Stimulated activated naive CD8-positive, alpha-beta T cell treated with anti-CD3 and anti-CD28 coated beads, Interleukin-15, amount 100 ng/mL, for 72 hours (primary cell): Measurements from ENCODE around the gene PDE4D.
A peak's percentile ranks its signal among the peaks of the same experiment; 100 is the strongest.
"Not testable (repeated sequence)": the region's sequence is repeated elsewhere in the genome, so short reads cannot be mapped to it uniquely, and the experiment has no call there.

Source experiments
- ATAC-seq: fragments of 150-1000 bp; cut with Tn5 transposase; 2 replicates; pipeline ENCODE4 v1.10.0; 2021; ENCODE audit warnings: mild to moderate bottlenecking, moderate library complexity
- DNase-seq, 2 donors: peaks; one replicate each; pipeline ENCODE4 v3.0.0; 2021 to 2022
- H3K27ac Mint-ChIP-seq, 2 donors: one replicate each; pipeline ENCODE4 v1.8.0; 2022; ENCODE audit warnings: mild to moderate bottlenecking in 2 of 2, mixed read lengths in 2 of 2, moderate library complexity in 2 of 2
- H3K27me3 Mint-ChIP-seq: one replicate; pipeline ENCODE4 v1.8.0; 2022; ENCODE audit warnings: mixed read lengths
- H3K4me1 Mint-ChIP-seq: one replicate; pipeline ENCODE4 v1.8.0; 2022; ENCODE audit warnings: mild to moderate bottlenecking, mixed read lengths
- H3K4me3 Mint-ChIP-seq, 2 donors: one replicate each; pipeline ENCODE4 v1.8.0; 2022; ENCODE audit warnings: mild to moderate bottlenecking in 2 of 2, mixed read lengths in 2 of 2, moderate library complexity in 1 of 2
- H3K9me3 Mint-ChIP-seq, 2 donors: one replicate each; pipeline ENCODE4 v1.8.0; 2022; ENCODE audit warnings: mixed read lengths in 2 of 2

PDE4D gene

DNA sequence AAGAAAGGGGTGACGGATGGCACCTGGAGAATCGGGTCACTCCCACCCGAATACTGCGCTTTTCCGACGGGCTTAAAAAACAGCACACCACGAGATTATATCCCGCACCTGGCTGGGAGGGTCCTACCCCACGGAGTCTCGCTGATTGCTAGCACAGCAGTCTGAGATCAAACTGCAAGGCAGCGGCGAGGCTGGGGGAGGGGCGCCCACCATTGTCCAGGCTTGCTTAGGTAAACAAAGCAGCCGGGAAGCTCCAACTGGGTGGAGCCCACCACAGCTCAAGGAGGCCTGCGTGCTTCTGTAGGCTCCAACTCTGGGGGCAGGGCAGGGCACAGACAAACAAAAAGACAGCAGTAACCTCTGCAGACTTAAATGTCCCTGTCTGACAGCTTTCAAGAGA lies 498.6 kb downstream of the PDE4D start:
- not testable (repeated sequence) for H3K4me1 Mint-ChIP-seq, H3K27ac Mint-ChIP-seq, DNase-seq, H3K9me3 Mint-ChIP-seq, ATAC-seq, H3K4me3 Mint-ChIP-seq, H3K27me3 Mint-ChIP-seq

DNA sequence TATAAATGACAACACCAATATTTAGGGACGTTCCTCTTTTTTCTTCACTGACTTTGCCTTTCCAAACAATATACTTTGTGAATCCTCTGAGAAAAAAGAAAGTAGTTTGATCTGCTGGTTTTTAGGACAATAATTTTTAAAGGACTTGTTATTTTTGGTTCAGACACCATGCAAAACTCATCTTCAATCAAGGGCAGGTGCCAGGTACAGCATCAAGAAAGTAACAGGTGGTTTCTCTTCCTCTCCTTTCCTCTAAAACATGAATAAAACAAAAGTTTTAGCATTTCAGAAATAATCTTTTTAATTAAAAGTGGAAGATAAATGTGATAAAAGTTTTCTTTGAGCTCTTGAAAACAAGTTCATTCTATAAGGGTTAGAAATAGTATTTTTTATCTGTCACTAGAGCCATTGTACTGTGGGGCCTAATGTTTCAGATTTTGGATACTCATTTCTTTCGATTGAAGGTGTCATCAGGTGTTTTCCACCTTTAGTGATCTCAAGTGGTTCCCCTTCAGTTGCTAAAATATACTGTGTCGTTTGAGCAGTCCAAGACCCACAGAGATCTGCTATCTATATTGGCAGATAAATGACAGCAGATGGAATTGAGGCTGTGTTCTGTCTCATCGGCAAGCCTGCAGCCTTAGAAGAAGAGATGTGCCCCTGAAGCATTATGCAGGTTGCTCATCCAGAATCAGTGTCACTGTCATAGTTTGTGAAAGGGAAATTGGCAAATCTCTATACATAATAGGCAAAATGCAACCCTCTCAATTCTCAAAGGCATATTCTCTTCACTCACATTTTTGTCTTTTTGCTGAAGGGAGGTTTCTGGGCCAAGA lies 499.7 kb downstream of the PDE4D start:
- no peak overlapping the region for H3K4me3 Mint-ChIP-seq
- no peak for DNase-seq
- peaks cover 8% of the 10 kb centered on the region for H3K27me3 Mint-ChIP-seq
- no peak overlapping the region for H3K27ac Mint-ChIP-seq
- no peaks in the 10 kb centered on the region for H3K4me1 Mint-ChIP-seq
- no peak for ATAC-seq
- H3K9me3 Mint-ChIP-seq: no peaks in the 10 kb centered on the region

- ATAC-seq (no peak), DNase-seq (no peak)
- Mint-ChIP-seq H3K4me3 (no peak overlapping the region), H3K27me3 (peaks cover 8% of the 10 kb centered on the region), H3K4me1 (no peaks in the 10 kb centered on the region), H3K9me3 (no peaks in the 10 kb centered on the region), H3K27ac (peak overlapping the region in 1 of 2 donors; percentile 3)
Measured at GRCh38 chr5:59391576-59391975, 501.9 kb downstream of the PDE4D start.

GRCh38 chr5:59390989-59391388 lies 502.5 kb downstream of the PDE4D start:
- H3K9me3 Mint-ChIP-seq: no peaks in the 10 kb centered on the region
- H3K4me3 Mint-ChIP-seq: no peak overlapping the region
- peaks cover 8% of the 10 kb centered on the region for H3K27me3 Mint-ChIP-seq
- H3K4me1 Mint-ChIP-seq: no peaks in the 10 kb centered on the region
- DNase-seq (no peak), ATAC-seq (no peak)
- no peak overlapping the region for H3K27ac Mint-ChIP-seq

GRCh38 chr5:59390074-59390659 lies 503.4 kb downstream of the PDE4D start:
- H3K9me3 Mint-ChIP-seq: no peaks in the 10 kb centered on the region
- DNase-seq (no peak), ATAC-seq (no peak)
- H3K27ac Mint-ChIP-seq: no peak overlapping the region
- H3K4me3 Mint-ChIP-seq: no peak overlapping the region
- H3K4me1 Mint-ChIP-seq: no peaks in the 10 kb centered on the region
- H3K27me3 Mint-ChIP-seq: peaks cover 8% of the 10 kb centered on the region

- H3K9me3 Mint-ChIP-seq: no peaks in the 10 kb centered on the region
- no peak overlapping the region for H3K27ac Mint-ChIP-seq
- ATAC-seq (no peak), DNase-seq (no peak)
- peaks cover 8% of the 10 kb centered on the region for H3K27me3 Mint-ChIP-seq
- H3K4me3 Mint-ChIP-seq: no peak overlapping the region
- H3K4me1 Mint-ChIP-seq: no peaks in the 10 kb centered on the region
Measured at GRCh38 chr5:59387127-59387526, 506.4 kb downstream of the PDE4D start.

GRCh38 chr5:59385700-59386099 lies 507.8 kb downstream of the PDE4D start:
- Mint-ChIP-seq H3K4me1 (no peaks in the 10 kb centered on the region), H3K27ac (no peak overlapping the region), H3K27me3 (peaks cover 8% of the 10 kb centered on the region), H3K9me3 (no peaks in the 10 kb centered on the region), H3K4me3 (no peak overlapping the region)
- ATAC-seq (no peak), DNase-seq (no peak)

GRCh38 chr5:59380350-59380951 lies 513.1 kb downstream of the PDE4D start:
- no peaks in the 10 kb centered on the region for H3K27me3 Mint-ChIP-seq
- ATAC-seq: peak; percentile 97
- peak; percentile 41 for DNase-seq
- no peak overlapping the region for H3K27ac Mint-ChIP-seq
- H3K4me3 Mint-ChIP-seq: no peak overlapping the region
- H3K4me1 Mint-ChIP-seq: peaks cover 7% of the 10 kb centered on the region
- H3K9me3 Mint-ChIP-seq: peaks cover 0 to 4% of the 10 kb centered on the region in 2 donors

GRCh38 chr5:59374036-59374435 lies 519.5 kb downstream of the PDE4D start:
- peaks cover 7 to 26% of the 10 kb centered on the region in 2 donors for H3K9me3 Mint-ChIP-seq
- peaks cover 22% of the 10 kb centered on the region for H3K27me3 Mint-ChIP-seq
- not testable (repeated sequence) for H3K4me3 Mint-ChIP-seq, ATAC-seq, H3K27ac Mint-ChIP-seq, H3K4me1 Mint-ChIP-seq, DNase-seq

DNA sequence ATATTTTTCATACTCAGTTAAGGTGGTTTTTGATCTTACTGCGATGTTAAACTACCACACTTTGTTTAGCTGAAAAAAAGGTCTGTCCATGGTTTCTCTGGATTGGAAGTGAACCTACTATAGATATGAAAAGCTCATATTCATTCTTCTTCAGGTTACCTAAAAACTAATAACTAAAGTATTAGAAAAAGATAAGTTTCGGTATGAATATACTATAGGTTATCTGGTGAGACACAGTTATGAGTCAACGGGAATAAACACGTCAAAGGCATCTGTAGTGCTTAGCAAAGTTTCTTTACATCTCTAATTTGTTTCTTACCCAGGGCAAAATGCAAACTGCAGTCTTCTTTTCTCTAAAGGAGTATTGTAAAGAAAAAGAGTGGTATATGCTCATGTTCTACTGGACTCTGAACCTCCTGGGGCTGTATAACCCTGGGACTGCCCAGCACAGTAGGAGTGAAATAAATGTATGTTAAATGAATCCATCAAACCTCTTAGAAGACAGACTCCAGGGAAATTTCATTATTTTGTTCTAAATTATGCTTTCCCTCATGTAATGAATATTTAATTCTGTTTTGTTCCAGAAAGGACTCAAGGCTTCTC lies 521.9 kb downstream of the PDE4D start:
- Mint-ChIP-seq H3K4me3 (no peak overlapping the region), H3K27me3 (peaks cover 22% of the 10 kb centered on the region), H3K4me1 (no peaks in the 10 kb centered on the region), H3K9me3 (peaks cover 7 to 26% of the 10 kb centered on the region in 2 donors), H3K27ac (no peak overlapping the region)
- DNase-seq (no peak), ATAC-seq (no peak)

GRCh38 chr5:59368951-59369350 lies 524.6 kb downstream of the PDE4D start:
- peaks cover 4 to 8% of the 10 kb centered on the region in 2 donors for H3K9me3 Mint-ChIP-seq

DNA sequence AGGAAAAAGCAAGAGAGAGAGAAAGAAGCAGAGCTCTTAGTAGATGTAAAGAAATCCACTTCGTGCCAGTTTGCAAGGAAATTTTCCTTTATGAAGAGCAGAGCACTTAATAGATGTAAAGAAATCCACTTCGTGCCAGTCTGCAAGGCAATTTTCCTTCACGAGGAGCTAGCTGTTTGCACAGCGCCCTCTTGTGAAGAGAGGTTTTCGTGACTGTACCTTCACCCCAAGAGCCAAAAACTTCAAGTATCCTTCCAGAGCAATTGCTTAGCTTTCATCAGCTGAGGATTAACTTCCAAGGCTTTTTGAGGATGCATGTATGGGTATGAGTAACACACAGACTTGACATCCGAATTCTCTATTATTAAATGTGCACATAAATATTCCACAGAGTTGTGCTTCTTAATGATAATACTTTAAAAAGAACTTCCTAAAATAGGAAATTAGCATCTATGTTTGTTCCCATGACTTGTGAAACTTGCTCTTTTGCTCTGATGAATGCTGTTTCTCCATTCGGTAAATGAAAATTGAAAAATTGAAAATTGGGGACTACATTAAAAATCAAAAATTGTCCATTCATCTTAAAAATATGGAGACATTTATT lies 525.6 kb downstream of the PDE4D start:
- Mint-ChIP-seq H3K27ac (no peak overlapping the region), H3K4me3 (no peak overlapping the region), H3K4me1 (no peaks in the 10 kb centered on the region), H3K27me3 (peaks cover 11% of the 10 kb centered on the region), H3K9me3 (no peaks in the 10 kb centered on the region)
- DNase-seq: peak; percentile 33 to 35
- peak; percentile 53 for ATAC-seq

More at GRCh38 chr5:59368951-59369350, 524.6 kb downstream of the PDE4D start:
- Mint-ChIP-seq H3K4me3 (no peak overlapping the region), H3K27me3 (peaks cover 10% of the 10 kb centered on the region), H3K27ac (no peak overlapping the region), H3K4me1 (no peaks in the 10 kb centered on the region)
- DNase-seq (no peak), ATAC-seq (no peak)

DNA sequence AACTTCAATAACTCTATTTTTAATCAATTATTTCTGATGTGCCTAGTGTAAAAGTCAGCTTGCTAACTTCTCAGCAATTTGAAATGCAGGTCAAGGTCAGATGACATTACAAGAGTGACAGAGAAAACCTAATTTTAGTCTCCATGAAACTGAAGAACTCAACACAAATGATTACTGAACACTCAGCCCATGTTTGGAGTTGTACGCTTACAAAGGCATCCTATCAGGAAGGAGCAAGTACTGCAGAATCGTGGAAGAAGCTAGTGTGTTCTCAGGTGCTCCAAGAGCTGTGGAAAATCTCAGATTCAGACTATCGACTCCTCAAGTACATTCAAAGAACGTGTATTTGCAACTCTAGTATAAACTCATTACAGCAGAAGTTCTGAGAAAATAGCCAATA lies 526.7 kb downstream of the PDE4D start:
- no peak for DNase-seq
- no peak for ATAC-seq
- peaks cover 15% of the 10 kb centered on the region for H3K27me3 Mint-ChIP-seq

DNA sequence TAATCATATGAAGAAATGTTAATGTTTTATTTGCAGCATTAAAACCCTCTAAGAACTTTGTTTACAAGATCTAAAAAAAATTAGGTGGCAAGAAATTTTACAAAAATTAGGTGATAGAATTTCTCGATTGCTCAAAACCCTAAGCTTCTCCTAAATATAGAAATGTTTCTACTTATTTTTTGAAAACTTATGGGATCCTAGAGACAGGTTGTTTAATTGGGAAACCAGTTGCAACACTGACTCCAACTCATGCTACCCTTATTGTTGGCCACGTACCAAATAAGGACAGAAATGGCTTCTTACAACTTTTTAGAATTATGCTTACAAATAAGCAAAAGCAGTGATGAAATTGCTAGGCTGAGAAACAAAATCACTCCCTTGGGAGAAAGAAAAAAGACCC lies 531.1 kb downstream of the PDE4D start:
- no peak for ATAC-seq
- no peak overlapping the region for H3K27ac Mint-ChIP-seq
- H3K9me3 Mint-ChIP-seq: no peaks in the 10 kb centered on the region
- H3K27me3 Mint-ChIP-seq: peaks cover 27% of the 10 kb centered on the region
- no peaks in the 10 kb centered on the region for H3K4me1 Mint-ChIP-seq
- DNase-seq: no peak
- H3K4me3 Mint-ChIP-seq: no peak overlapping the region

More for the DNA sequence above, 526.7 kb downstream of the PDE4D start:
- Mint-ChIP-seq H3K27ac (no peak overlapping the region), H3K4me3 (no peak overlapping the region), H3K9me3 (no peaks in the 10 kb centered on the region), H3K4me1 (no peaks in the 10 kb centered on the region)

DNA sequence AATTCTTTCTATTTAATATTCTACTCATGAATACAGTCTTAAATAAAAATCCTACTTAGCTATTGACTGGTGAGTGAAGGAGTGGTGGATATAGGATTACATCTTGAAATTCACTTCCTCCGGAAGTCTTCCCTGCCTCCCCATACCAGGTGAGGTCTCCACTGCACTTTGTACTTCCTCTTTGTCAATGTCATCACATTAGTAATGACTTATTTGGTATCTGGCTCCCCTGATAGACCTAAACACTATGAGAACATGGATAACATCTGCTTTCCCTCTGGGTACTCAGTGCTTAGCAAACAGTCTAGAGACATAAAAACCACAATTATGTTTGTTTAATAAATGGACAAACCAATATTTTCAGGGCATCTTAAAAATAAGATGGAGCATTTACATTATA lies 532.1 kb downstream of the PDE4D start:
- no peak overlapping the region for H3K27ac Mint-ChIP-seq
- H3K9me3 Mint-ChIP-seq: no peaks in the 10 kb centered on the region
- ATAC-seq (no peak), DNase-seq (no peak)
- no peaks in the 10 kb centered on the region for H3K4me1 Mint-ChIP-seq
- H3K4me3 Mint-ChIP-seq: no peak overlapping the region
- H3K27me3 Mint-ChIP-seq: peaks cover 27% of the 10 kb centered on the region
